GM12892 (cell line): ENCODE data around the gene LNP1.

Experiments used
- DNase-seq: peaks from one replicate; pipeline ENCODE4 v3.0.0; 2011; ENCODE audit not compliant: insufficient read length
- FAIRE-seq: peaks from 2 replicates; lab custom pipeline; 2011; peaks lifted over from hg19 to GRCh38; lab: Jason Lieb, UNC
- POLR2A ChIP-seq: IDR thresholded peaks from 2 replicates; pipeline ENCODE4 v1.6.1; 2011; ENCODE audit warnings: low read depth, low read length, control low read depth
- POLR2AphosphoS5 ChIP-seq: IDR thresholded peaks from 2 replicates; pipeline ENCODE4 v1.6.1; 2011; ENCODE audit warnings: low read depth, low read length, control low read depth
- TAF1 ChIP-seq: IDR thresholded peaks from 2 replicates; pipeline ENCODE4 v1.6.1; 2011; ENCODE audit warnings: low read depth, mild to moderate bottlenecking, control low read depth, low read length, borderline replicate concordance

The LNP1 gene

GRCh38 chr3:100374521-100374920, 26.8 kb upstream of the LNP1 start:
- TF ChIP-seq POLR2AphosphoS5 (no peak), POLR2A (no peak), TAF1 (no peak)
- DNase-seq (no peak), FAIRE-seq (no peak)

DNA sequence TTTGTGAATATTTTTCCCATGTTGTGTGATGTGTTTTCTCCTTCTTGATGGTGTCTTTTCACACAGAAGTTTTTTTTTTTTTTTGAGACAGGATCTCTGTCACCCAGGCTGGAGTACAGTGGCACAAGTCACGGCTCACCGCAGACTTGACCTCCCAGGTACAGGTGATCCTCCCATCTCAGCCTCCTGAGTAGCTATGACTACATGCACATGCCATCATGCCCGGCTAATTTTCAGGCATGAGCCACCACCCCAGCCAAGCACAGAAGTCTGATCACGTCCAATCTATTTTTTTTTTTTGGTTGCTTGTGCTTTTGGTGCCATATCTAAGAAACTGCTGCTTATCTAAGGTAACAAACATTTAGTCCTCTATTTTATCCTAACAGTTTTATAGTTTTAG, 25.0 kb upstream of the LNP1 start:
- TF ChIP-seq POLR2AphosphoS5 (no peak), TAF1 (no peak), POLR2A (no peak)
- FAIRE-seq (no peak), DNase-seq (no peak)

DNA sequence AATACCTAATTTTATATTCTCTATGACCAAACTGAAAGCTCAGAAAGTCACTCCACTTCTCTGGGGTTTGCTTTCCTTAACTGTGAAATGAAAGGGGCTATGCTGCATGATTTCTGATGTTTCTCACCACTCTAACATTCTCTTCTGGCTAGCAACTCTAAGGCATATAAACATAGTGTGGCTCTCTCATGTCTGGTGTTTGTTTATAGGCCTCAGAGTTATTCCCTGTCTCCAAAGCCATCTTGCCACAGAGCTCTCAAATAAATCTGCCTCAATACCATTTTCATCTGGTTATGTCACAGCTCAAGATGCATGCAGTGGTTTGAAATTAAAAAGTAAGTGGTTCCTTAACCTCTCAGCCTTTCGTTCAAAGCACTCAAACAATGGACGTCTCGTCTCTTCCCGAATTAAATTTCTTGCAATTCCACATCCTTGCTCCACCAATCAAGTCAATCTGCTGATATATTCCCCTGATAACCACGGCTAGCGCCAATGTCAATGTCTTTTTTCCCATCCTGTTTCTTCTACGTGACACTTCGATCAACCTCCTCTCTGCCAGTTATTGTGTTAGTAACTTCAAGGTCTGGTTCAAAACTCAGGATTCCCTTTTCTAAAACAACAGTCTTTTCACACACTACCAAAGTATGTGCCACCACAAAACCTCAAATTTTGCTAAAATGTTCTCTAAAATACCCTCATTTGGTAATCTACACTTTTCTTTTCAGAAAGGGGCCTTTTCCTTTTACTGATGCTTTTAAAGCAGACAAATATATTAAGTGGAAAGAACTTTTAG, 16.4 kb upstream of the LNP1 start:
- TF ChIP-seq POLR2A, result no peak
- TF ChIP-seq POLR2AphosphoS5, result no peak
- TF ChIP-seq TAF1, result no peak
- FAIRE-seq, result no peak
- no peak for DNase-seq

DNA sequence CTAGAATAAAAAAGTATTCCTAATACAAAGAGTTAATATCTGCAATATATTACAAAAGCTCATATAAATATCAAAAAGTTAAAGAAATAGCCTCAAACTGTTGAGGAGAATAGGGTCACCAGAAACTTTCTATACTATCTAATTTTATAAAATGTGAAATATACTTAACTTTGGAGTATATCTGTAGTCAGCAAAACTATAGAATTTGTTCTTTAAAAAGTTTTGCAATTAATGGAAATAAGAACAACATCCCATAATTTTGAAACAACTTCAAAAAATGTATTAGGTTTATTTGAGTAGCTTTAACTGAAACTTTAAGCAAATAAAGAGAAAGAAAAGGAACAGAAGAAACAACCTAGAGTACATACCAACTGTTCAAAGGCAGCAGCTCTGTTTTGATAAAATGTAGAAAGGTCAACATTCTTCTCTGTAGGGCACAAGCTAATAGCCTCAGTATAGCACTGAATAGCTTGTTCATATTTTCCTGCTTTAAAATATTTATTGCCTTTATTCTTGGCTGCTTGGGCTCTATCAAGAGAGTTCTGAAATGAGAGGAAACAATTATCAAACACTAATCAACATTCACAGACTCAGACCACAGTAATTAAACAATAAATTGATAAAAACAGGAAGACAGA, 14.8 kb upstream of the LNP1 start:
- FAIRE-seq (no peak), DNase-seq (no peak)
- TF ChIP-seq POLR2A (no peak), POLR2AphosphoS5 (no peak), TAF1 (no peak)

DNA sequence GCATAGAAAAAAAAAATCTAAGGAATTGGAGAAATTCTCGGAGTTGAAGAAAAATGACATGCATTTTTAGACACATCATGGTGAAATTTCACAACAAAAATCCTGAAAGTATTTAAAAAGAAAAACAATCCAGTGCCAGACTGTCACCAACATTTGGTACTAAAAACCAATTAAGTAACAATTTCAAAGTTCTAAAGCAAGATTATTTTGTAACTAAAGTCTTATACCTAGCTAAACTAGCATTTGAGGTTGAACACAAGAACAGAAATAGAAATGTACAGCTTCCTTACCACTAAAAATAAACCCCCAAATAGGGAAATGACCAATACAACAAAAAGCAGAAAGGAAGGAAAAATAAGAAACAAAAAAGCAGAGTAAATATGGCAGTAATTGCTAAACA, 12.3 kb upstream of the LNP1 start:
- TF ChIP-seq POLR2A (no peak), TAF1 (no peak), POLR2AphosphoS5 (no peak)
- FAIRE-seq (no peak), DNase-seq (no peak)

GRCh38 chr3:100395679-100396431, 5.5 kb upstream of the LNP1 start:
- TF ChIP-seq TAF1, result no peak
- no peak for TF ChIP-seq POLR2A
- no peak for TF ChIP-seq POLR2AphosphoS5
- FAIRE-seq, result no peak

DNA sequence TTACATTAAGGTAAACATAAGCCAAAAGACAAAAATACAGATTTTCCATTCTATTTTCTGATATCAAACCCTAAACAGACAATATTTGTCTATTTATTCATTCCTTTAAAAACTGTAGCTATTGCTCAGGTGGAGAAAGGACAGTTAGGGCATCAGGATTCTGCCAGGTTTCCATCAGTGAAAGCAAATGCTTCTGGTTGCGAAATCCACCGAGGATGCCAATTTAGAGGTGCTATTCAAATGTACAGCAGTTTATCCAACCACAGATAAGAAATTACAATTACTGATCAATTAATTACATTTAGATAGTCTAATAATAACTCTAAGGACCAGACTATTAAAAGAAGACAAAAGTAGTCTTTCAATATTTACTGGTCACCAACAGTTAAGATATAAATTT, 4.4 kb upstream of the LNP1 start:
- FAIRE-seq, result no peak
- TF ChIP-seq POLR2A (no peak), TAF1 (no peak), POLR2AphosphoS5 (no peak)
- no peak for DNase-seq

More at GRCh38 chr3:100395679-100396431, 5.5 kb upstream of the LNP1 start:
- no peak for DNase-seq

DNA sequence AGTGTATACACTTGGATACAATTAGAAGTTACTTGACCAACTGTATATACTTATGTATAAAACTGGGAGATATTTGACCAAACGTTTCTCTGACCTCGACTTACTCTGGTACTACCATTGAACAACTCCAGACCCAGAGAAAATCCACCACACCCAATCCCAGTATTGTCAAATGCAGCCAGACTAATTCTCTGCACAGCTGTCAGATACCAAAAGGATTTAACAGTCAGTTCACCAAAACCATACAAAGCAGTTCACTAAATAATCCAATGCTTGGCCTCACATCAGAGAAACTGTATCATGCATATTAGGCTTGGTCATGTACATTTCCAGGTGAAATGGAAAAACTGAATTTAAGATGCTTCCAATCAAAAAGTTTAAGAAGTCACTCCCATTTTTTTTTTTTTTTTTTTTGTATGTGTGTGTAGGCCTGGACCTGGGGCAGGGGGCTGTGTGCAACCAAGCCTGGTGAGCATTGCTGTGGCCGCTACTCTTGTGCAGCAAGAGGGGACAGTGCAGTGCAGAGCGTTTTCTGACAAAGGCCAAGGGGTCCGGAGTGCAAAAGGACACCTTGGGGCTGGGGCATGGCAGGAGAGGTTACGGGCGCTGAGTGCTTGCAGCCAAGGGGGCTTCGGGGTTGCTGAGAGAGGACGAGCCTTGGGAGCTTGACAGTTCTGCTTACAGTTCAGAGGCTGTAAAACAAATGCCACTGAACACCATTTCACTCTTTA, 1.8 kb upstream of the LNP1 start:
- no peak for DNase-seq
- FAIRE-seq, result no peak
- TF ChIP-seq POLR2AphosphoS5 (no peak), TAF1 (no peak), POLR2A (no peak)

- FAIRE-seq (peak; percentile 51), DNase-seq (peak; percentile 7)
- no peak for TF ChIP-seq POLR2AphosphoS5
- no peak for TF ChIP-seq TAF1
- TF ChIP-seq POLR2A, result no peak
These were observed 940 bp upstream of the LNP1 start for GRCh38 chr3:100400419-100400779.

- DNase-seq (no peak), FAIRE-seq (peak; percentile 73)
- TF ChIP-seq TAF1 (no peak), POLR2AphosphoS5 (no peak), POLR2A (no peak)
These were observed 319 bp downstream of the LNP1 start for GRCh38 chr3:100401674-100402041.

DNA sequence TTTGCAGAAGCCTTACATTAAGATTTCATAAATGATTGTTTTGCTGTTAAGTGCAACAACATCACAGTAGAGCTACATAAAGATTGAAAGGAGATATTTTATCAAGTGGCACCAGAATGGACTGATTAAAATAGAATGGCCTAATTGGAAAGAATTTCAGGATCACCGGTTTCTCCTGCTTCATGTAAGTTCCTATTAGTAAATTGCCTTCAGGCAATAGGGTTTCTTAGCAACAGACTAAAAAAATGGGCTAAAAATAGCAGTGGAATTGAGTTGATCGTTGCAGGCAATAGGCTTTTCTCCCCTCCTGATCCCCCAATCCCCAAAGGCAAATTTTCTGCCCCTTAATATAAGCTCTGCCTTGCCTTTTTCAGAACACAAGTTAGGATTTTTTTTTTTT, 917 bp downstream of the LNP1 start:
- TF ChIP-seq POLR2A, result no peak
- TF ChIP-seq TAF1, result no peak
- TF ChIP-seq POLR2AphosphoS5, result no peak
- no peak for FAIRE-seq
- no peak for DNase-seq
